K562 (cell line): ENCODE data around the gene SRPRA. TPM values are rescaled to one million over a fixed set of nuclear protein-coding genes. Genes with fewer than 3 reads are reported as not detected.

Experiments used
- CEBPG ChIP-seq, 3 experiments: fragments of 200-800 bp in 1 of 3; sonication (Bioruptor generic) in 1 of 3; sonication (generic) in 1 of 3; formaldehyde crosslinking in 1 of 3; IDR thresholded peaks in 2 of 3; conservative IDR thresholded peaks in 1 of 3; 2 replicates each; pipeline versions ENCODE4 v1.6.1 to v1.8.0; 2016 to 2022; ENCODE audit warnings: missing compliant biosample characterization in 2 of 3, missing genetic modification characterization in 2 of 3, mild to moderate bottlenecking in 1 of 3, missing genetic modification reagents in 1 of 3
- FOXK2 ChIP-seq, 2 experiments: fragments of 450-650 bp; IDR thresholded peaks in 1 of 2; conservative IDR thresholded peaks in 1 of 2; 2 replicates each; pipeline ENCODE4 v1.6.1; 2016; ENCODE audit warnings: low read depth in 2 of 2, mild to moderate bottlenecking in 1 of 2
- HOXB6 ChIP-seq: fragments of 250-450 bp; sonication (Bioruptor Pico); IDR thresholded peaks from 2 replicates; pipeline ENCODE4 v1.5.1; 2022; ENCODE audit warnings: mild to moderate bottlenecking, borderline replicate concordance
- JUNB ChIP-seq: fragments of 450-650 bp; formaldehyde crosslinking; conservative IDR thresholded peaks from 2 replicates; pipeline ENCODE4 v1.4.0; 2020; ENCODE audit warnings: mild to moderate bottlenecking
- NR2C2 ChIP-seq, 2 experiments: fragments of 200-800 bp in 1 of 2; sonication (Bioruptor generic) in 1 of 2; sonication (generic) in 1 of 2; formaldehyde crosslinking in 1 of 2; IDR thresholded peaks; 2 replicates each; pipeline versions ENCODE4 v1.6.1 to v1.8.0; 2016 to 2022; ENCODE audit warnings: mild to moderate bottlenecking in 1 of 2, missing compliant biosample characterization in 1 of 2, missing genetic modification characterization in 1 of 2, missing genetic modification reagents in 1 of 2
- POLR2A ChIP-seq: fragments of 450-650 bp; conservative IDR thresholded peaks from 2 replicates; pipeline ENCODE4 v1.6.1; 2016
- POLR2AphosphoS5 ChIP-seq: IDR thresholded peaks from 2 replicates; pipeline ENCODE4 v1.6.1; 2011; ENCODE audit warnings: mild to moderate bottlenecking, low read depth, low read length, moderate library complexity; ENCODE audit not compliant: control insufficient read depth, insufficient read depth
- SP1 ChIP-seq: sonication (generic); formaldehyde crosslinking; IDR thresholded peaks from 2 replicates; pipeline ENCODE4 v1.8.1; 2022; ENCODE audit warnings: mild to moderate bottlenecking, missing genetic modification reagents
- SREBF1 ChIP-seq: fragments of 150-350 bp; IDR thresholded peaks from 2 replicates; pipeline ENCODE4 v1.6.1; 2014; ENCODE audit warnings: antibody characterized with exemption, low read depth, low read length, borderline replicate concordance
- TAF9B ChIP-seq: fragments of 450-650 bp; IDR thresholded peaks from 2 replicates; pipeline ENCODE4 v1.6.1; 2018; ENCODE audit warnings: mild to moderate bottlenecking; ENCODE audit not compliant: partially characterized antibody
- XRCC3 ChIP-seq: fragments of 450-650 bp; IDR thresholded peaks from 2 replicates; pipeline ENCODE4 v1.6.1; 2017; ENCODE audit warnings: mild to moderate bottlenecking, moderate library complexity
- ZNF766 ChIP-seq: fragments of 200-800 bp; sonication (Bioruptor generic); conservative IDR thresholded peaks from 2 replicates; pipeline ENCODE4 v1.6.1; 2016; ENCODE audit warnings: missing genetic modification characterization, missing compliant biosample characterization
- ZSCAN29 ChIP-seq: fragments of 450-650 bp; IDR thresholded peaks from 2 replicates; pipeline ENCODE4 v1.6.1; 2017
- polyA plus RNA-seq, 8 experiments: library from polyadenylated mRNA; depleted of rRNA in 4 of 8; stranded (reverse) in 5 of 8; unstranded in 3 of 8; fragments of >200 nt; fragmentation: Nextera tagmentation in 2 of 8; fragmentation: Illumina TruSeq in 1 of 8; extraction: Ambion mirVana in 2 of 8; extraction: Trizol in 1 of 8; gene quantifications; 2 replicates each; pipeline versions ENCODE4 v1.2.1 to v1.2.3, GENCODE V29; 2011 to 2014; ENCODE audit warnings: inconsistent platforms in 1 of 8, missing spikeins in 1 of 8
- total RNA-seq, 7 experiments: library from RNA; depleted of rRNA in 6 of 7; stranded (reverse); fragments of >200 nt in 6 of 7; fragmentation: Illumina TruSeq in 2 of 7; extraction: Trizol in 2 of 7; gene quantifications; 2 replicates each; pipeline versions ENCODE4 v1.2.1 to v1.2.3, GENCODE V29; 2011 to 2021; ENCODE audit warnings: low replicate concordance in 1 of 7
- TF ChIP-seq, protein P1 (sequence below): sonication (generic); formaldehyde crosslinking; IDR thresholded peaks from 2 replicates; pipeline ENCODE4 v1.8.0; 2022; ENCODE audit warnings: missing genetic modification reagents, mild to moderate bottlenecking, moderate library complexity, borderline replicate concordance
- TF ChIP-seq, protein P2 (sequence below): fragments of 250-450 bp; sonication (Bioruptor Pico); IDR thresholded peaks from 2 replicates; pipeline ENCODE4 v1.5.0; 2020; ENCODE audit warnings: mild to moderate bottlenecking, borderline replicate concordance
- TF ChIP-seq, protein P3 (sequence below): fragments of 200-800 bp; sonication (Bioruptor generic); IDR thresholded peaks from 2 replicates; pipeline ENCODE4 v1.6.1; 2017; ENCODE audit warnings: missing genetic modification characterization, missing compliant biosample characterization
- TF ChIP-seq, protein P4 (sequence below), 2 experiments: IDR thresholded peaks; 2 replicates each; pipeline ENCODE4 v1.6.1; 2011; ENCODE audit warnings: borderline replicate concordance in 1 of 2, control low read depth in 1 of 2, low read depth in 1 of 2, low read length in 1 of 2, mild to moderate bottlenecking in 1 of 2, mixed read lengths in 1 of 2, moderate library complexity in 1 of 2; ENCODE audit not compliant: insufficient read depth in 1 of 2, insufficient read length in 1 of 2, poor library complexity in 1 of 2, severe bottlenecking in 1 of 2; ENCODE audit errors: extremely low read depth in 1 of 2

The SRPRA gene
- total and polyA plus RNA-seq, 9 of the 15 experiments (the other 6 are each of a cell fraction or from before 2014, with no cell fraction given), result 33.5 to 124 (median 80.0) TPM

DNA sequence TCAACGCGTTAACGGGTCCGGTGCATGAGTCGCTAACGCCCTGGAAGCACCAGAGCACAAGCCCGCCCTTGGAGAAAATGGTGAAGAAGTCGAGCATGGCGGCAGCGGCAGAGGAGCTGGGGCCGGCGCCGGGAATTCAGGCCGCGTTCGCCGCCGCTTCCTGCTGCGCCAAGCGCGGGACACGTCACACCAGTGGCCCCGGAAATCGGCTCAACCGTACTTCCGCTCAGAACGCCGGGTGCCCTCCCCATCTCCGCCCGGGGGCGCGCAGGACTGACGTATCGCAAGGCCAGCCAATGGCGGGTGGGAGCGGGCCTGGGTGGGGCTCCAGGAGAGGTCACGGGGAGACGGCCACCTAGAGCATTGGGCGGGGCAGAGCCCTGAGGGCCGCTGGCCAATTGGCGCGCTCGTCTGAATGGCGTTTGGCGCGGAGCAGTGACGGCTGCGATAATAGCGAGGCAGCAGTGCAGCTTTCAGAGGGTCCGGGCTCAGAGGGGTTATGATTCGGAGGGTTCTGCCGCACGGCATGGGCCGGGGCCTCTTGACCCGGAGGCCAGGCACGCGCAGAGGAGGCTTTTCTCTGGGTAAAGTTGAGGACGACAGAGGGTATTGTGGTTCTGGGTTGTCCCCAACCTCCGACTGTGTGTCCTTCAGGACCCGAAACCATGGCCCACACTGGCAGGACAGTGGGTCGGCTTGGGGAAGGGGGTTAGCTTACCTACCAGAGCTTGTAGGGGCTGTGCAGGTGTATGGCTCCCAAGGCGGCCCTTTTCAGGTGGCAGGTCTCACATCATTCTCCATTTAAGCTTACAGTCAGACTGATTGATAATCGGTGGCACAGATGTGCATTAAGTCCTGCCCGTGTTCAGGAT, at the start of gene SRPRA, which contains the start of gene FOXRED1 (continued):
- TF ChIP-seq CEBPG (CRISPR knock-in tag; IDR thresholded peaks at IDR 0.05) (no peak), CEBPG (tag; conservative IDR thresholded peaks at IDR 0.05 in 1 of 2, IDR thresholded peaks at IDR 0.05 in 1 of 2) (no peak), NR2C2 (CRISPR knock-in tag; IDR thresholded peaks at IDR 0.05) (peak; percentile 91), NR2C2 (tag; IDR thresholded peaks at IDR 0.05) (peak; percentile 97), ZSCAN29 (peak; percentile 52; the same call in 1 of the 2 replicates), SREBF1 (0 out of 2 replicates have a peak, but pooled peaks have one; percentile 47), POLR2AphosphoS5 (peak; percentile 75), JUNB (CRISPR knock-in tag) (no peak), ZNF766 (0 out of 2 replicates have a peak, but pooled peaks have one; percentile 25), XRCC3 (no peak), FOXK2 (conservative IDR thresholded peaks at IDR 0.05 in 1 of 2, IDR thresholded peaks at IDR 0.05 in 1 of 2; ENCODE audit: low read depth in 2 of 2) (peak in 1 of 2 experiments; percentile 66; a peak in 2 of 4 replicates), POLR2A (peak; percentile 93), SP1 (peak; percentile 97), HOXB6 (CRISPR knock-in tag) (no peak), TAF9B (peak; percentile 73)
- TF ChIP-seq, protein P1, sequence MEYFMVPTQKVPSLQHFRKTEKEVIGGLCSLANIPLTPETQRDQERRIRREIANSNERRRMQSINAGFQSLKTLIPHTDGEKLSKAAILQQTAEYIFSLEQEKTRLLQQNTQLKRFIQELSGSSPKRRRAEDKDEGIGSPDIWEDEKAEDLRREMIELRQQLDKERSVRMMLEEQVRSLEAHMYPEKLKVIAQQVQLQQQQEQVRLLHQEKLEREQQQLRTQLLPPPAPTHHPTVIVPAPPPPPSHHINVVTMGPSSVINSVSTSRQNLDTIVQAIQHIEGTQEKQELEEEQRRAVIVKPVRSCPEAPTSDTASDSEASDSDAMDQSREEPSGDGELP (CRISPR knock-in tag), result peak; percentile 74; the same call in 1 of the 2 replicates
- TF ChIP-seq, protein P2, sequence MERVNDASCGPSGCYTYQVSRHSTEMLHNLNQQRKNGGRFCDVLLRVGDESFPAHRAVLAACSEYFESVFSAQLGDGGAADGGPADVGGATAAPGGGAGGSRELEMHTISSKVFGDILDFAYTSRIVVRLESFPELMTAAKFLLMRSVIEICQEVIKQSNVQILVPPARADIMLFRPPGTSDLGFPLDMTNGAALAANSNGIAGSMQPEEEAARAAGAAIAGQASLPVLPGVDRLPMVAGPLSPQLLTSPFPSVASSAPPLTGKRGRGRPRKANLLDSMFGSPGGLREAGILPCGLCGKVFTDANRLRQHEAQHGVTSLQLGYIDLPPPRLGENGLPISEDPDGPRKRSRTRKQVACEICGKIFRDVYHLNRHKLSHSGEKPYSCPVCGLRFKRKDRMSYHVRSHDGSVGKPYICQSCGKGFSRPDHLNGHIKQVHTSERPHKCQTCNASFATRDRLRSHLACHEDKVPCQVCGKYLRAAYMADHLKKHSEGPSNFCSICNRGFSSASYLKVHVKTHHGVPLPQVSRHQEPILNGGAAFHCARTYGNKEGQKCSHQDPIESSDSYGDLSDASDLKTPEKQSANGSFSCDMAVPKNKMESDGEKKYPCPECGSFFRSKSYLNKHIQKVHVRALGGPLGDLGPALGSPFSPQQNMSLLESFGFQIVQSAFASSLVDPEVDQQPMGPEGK (CRISPR knock-in tag), result no peak
- TF ChIP-seq, protein P3, sequence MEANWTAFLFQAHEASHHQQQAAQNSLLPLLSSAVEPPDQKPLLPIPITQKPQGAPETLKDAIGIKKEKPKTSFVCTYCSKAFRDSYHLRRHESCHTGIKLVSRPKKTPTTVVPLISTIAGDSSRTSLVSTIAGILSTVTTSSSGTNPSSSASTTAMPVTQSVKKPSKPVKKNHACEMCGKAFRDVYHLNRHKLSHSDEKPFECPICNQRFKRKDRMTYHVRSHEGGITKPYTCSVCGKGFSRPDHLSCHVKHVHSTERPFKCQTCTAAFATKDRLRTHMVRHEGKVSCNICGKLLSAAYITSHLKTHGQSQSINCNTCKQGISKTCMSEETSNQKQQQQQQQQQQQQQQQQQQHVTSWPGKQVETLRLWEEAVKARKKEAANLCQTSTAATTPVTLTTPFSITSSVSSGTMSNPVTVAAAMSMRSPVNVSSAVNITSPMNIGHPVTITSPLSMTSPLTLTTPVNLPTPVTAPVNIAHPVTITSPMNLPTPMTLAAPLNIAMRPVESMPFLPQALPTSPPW (CRISPR knock-in tag), result peak; percentile 99
- TF ChIP-seq, protein P4, sequence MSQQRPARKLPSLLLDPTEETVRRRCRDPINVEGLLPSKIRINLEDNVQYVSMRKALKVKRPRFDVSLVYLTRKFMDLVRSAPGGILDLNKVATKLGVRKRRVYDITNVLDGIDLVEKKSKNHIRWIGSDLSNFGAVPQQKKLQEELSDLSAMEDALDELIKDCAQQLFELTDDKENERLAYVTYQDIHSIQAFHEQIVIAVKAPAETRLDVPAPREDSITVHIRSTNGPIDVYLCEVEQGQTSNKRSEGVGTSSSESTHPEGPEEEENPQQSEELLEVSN (IDR thresholded peaks at IDR 0.05; ENCODE audit: borderline replicate concordance in 1 of 2, extremely low read depth in 1 of 2, insufficient read depth in 1 of 2, insufficient read length in 1 of 2, low read depth in 1 of 2, low read length in 1 of 2, poor library complexity in 1 of 2, severe bottlenecking in 1 of 2), result peak in 1 of 2 experiments; percentile 36
